SK-N-SH (cell line): ENCODE measurements around the gene TSPAN11. TPM values are rescaled to one million over a fixed set of nuclear protein-coding genes. Genes with fewer than 3 reads are reported as not detected.

Experiments used
- CTCF ChIA-PET: fragments of 300-600, 350-600 bp; formaldehyde crosslinking; extraction: SDS; loops from one replicate; lab custom pipeline; 2021; lab: Yijun Ruan, JAX
- POLR2A ChIA-PET: fragments of 350-600 bp; sonication (Branson Sonifier 250); formaldehyde crosslinking; extraction: SDS; loops from one replicate; lab custom pipeline; 2020; ENCODE audit warnings: antibody characterized with exemption, inconsistent platforms; lab: Yijun Ruan, JAX
- DNase-seq: peaks from one replicate; pipeline ENCODE4 v3.0.0; 2012
- H2AFZ ChIP-seq: fragments of 200-600 bp; sonication (generic); 2 replicates; pipeline ENCODE4 v1.8.1; 2016; ENCODE audit warnings: antibody characterized with exemption, mild to moderate bottlenecking, low read depth
- H3F3A ChIP-seq: fragments of 200-600 bp; sonication (generic); replicated peaks from 2 replicates; pipeline ENCODE3; 2016; ENCODE audit warnings: antibody characterized with exemption, mild to moderate bottlenecking; ENCODE audit not compliant: insufficient read depth
- H3K27ac ChIP-seq, 2 experiments: fragments of 200-500 bp in 1 of 2; fragments of 200-600 bp in 1 of 2; sonication (Bioruptor generic) in 1 of 2; sonication (generic), shearing (Covaris generic) in 1 of 2; 2 replicates each; pipeline versions ENCODE4 v1.5.1 to v1.6.1; 2014 to 2016; ENCODE audit warnings: low read depth in 2 of 2, inconsistent platforms in 1 of 2, low read length in 1 of 2, mild to moderate bottlenecking in 1 of 2, mixed read lengths in 1 of 2
- H3K27me3 ChIP-seq: fragments of 200-600 bp; sonication (generic), shearing (Covaris generic); 2 replicates; pipeline ENCODE4 v1.6.1; 2016; ENCODE audit warnings: mixed run types; ENCODE audit not compliant: insufficient read depth
- H3K36me3 ChIP-seq, 2 experiments: fragments of 200-500 bp in 1 of 2; fragments of 200-600 bp in 1 of 2; sonication (Bioruptor generic) in 1 of 2; sonication (generic) in 1 of 2; replicated peaks in 1 of 2; 2 replicates each; pipeline versions ENCODE3 to v1.5.1; 2014 to 2016; ENCODE audit warnings: low read length in 1 of 2, mild to moderate bottlenecking in 1 of 2; ENCODE audit not compliant: insufficient read depth in 2 of 2, control insufficient read depth in 1 of 2
- H3K4me1 ChIP-seq, 2 experiments: fragments of 200-500 bp in 1 of 2; fragments of 200-600 bp in 1 of 2; sonication (Bioruptor generic) in 1 of 2; sonication (generic), shearing (Covaris generic) in 1 of 2; 2 replicates each; pipeline versions ENCODE4 v1.5.1 to v1.6.1; 2014 to 2016; ENCODE audit warnings: low read depth in 1 of 2, low read length in 1 of 2, mixed run types in 1 of 2; ENCODE audit not compliant: insufficient read depth in 2 of 2, control insufficient read depth in 1 of 2
- H3K4me2 ChIP-seq: fragments of 200-600 bp; sonication (generic), shearing (Covaris generic); 2 replicates; pipeline ENCODE4 v1.6.1; 2017; ENCODE audit warnings: mixed run types
- H3K4me3 ChIP-seq, 2 experiments: fragments of 200-500 bp in 1 of 2; fragments of 200-600 bp in 1 of 2; sonication (Bioruptor generic) in 1 of 2; sonication (generic), shearing (Covaris generic) in 1 of 2; 2 replicates each; pipeline versions ENCODE4 v1.5.1 to v1.8.1; 2014 to 2016; ENCODE audit warnings: low read depth in 2 of 2, inconsistent platforms in 1 of 2, low read length in 1 of 2, mild to moderate bottlenecking in 1 of 2, mixed read lengths in 1 of 2, moderate library complexity in 1 of 2
- H3K79me2 ChIP-seq: fragments of 200-600 bp; sonication (generic); 2 replicates; pipeline ENCODE4 v1.8.1; 2017; ENCODE audit warnings: mild to moderate bottlenecking; ENCODE audit not compliant: insufficient read depth
- H3K9ac ChIP-seq: fragments of 200-600 bp; sonication (generic); 2 replicates; pipeline ENCODE4 v1.6.1; 2017; ENCODE audit warnings: mixed run types
- H3K9me2 ChIP-seq: fragments of 200-600 bp; sonication (generic); 2 replicates; pipeline ENCODE4 v1.6.1; 2017; ENCODE audit warnings: mixed run types
- H3K9me3 ChIP-seq: fragments of 200-600 bp; sonication (generic); 2 replicates; pipeline ENCODE4 v1.6.1; 2017; ENCODE audit warnings: mixed run types, mild to moderate bottlenecking, moderate library complexity
- H4K20me1 ChIP-seq: fragments of 200-600 bp; sonication (generic); 2 replicates; pipeline ENCODE4 v1.6.1; 2017; ENCODE audit warnings: mild to moderate bottlenecking, mixed run types; ENCODE audit not compliant: insufficient read depth
- CHD2 ChIP-seq: fragments of 150-350 bp; IDR thresholded peaks from 2 replicates; pipeline ENCODE4 v1.6.1; 2018; ENCODE audit warnings: low read length; ENCODE audit not compliant: partially characterized antibody
- ELF1 ChIP-seq: IDR thresholded peaks from 2 replicates; pipeline ENCODE4 v1.4.0; 2012
- FOXJ3 ChIP-seq: sonication (generic); formaldehyde crosslinking; IDR thresholded peaks from 2 replicates; pipeline ENCODE4 v1.5.1; 2020; ENCODE audit warnings: mild to moderate bottlenecking, missing genetic modification reagents
- FOXM1 ChIP-seq: IDR thresholded peaks from 2 replicates; pipeline ENCODE4 v1.4.0; 2012; ENCODE audit warnings: low read depth, mild to moderate bottlenecking
- GABPA ChIP-seq: IDR thresholded peaks from 2 replicates; pipeline ENCODE4 v1.4.0; 2012; ENCODE audit warnings: low read depth, mild to moderate bottlenecking
- GATA2 ChIP-seq: sonication (generic); formaldehyde crosslinking; IDR thresholded peaks from 2 replicates; pipeline ENCODE4 v1.5.0; 2020; ENCODE audit warnings: mild to moderate bottlenecking, missing genetic modification reagents
- IRF3 ChIP-seq: fragments of 150-350 bp; IDR thresholded peaks from 2 replicates; pipeline ENCODE4 v1.6.1; 2016; ENCODE audit warnings: mild to moderate bottlenecking, low read depth, low read length
- JUND ChIP-seq: IDR thresholded peaks from 2 replicates; pipeline ENCODE4 v1.4.0; 2012
- NFIC ChIP-seq: IDR thresholded peaks from 2 replicates; pipeline ENCODE4 v1.4.0; 2012; ENCODE audit warnings: borderline replicate concordance
- NRF1 ChIP-seq: IDR thresholded peaks from 2 replicates; pipeline ENCODE4 v1.6.1; 2012; ENCODE audit warnings: low read depth, mild to moderate bottlenecking, low read length
- PBX3 ChIP-seq: IDR thresholded peaks from 2 replicates; pipeline ENCODE4; 2012
- POLR2AphosphoS5 ChIP-seq: IDR thresholded peaks from 2 replicates; pipeline ENCODE4 v1.6.1; 2012; ENCODE audit warnings: low read depth, low read length
- RAD21 ChIP-seq: IDR thresholded peaks from 2 replicates; pipeline ENCODE4 v1.6.1; 2012; ENCODE audit warnings: mild to moderate bottlenecking, low read length
- RCOR1 ChIP-seq: fragments of 150-350 bp; IDR thresholded peaks from 2 replicates; pipeline ENCODE4 v1.6.1; 2017; ENCODE audit warnings: antibody characterized with exemption, low read length
- SIN3A ChIP-seq: IDR thresholded peaks from 2 replicates; pipeline ENCODE4 v1.6.1; 2012; ENCODE audit warnings: low read depth, mild to moderate bottlenecking, low read length, moderate library complexity, borderline replicate concordance
- TAF1 ChIP-seq: IDR thresholded peaks from 2 replicates; pipeline ENCODE4 v1.6.1; 2012; ENCODE audit warnings: low read depth, mild to moderate bottlenecking, low read length, moderate library complexity, borderline replicate concordance
- USF1 ChIP-seq: IDR thresholded peaks from 2 replicates; pipeline ENCODE4 v1.4.0; 2012; ENCODE audit warnings: low read depth, borderline replicate concordance
- YY1 ChIP-seq: IDR thresholded peaks from 2 replicates; pipeline ENCODE4 v1.4.0; 2012; ENCODE audit warnings: low read depth, mild to moderate bottlenecking
- ZBTB33 ChIP-seq: IDR thresholded peaks from 2 replicates; pipeline ENCODE4 v1.4.0; 2012; ENCODE audit warnings: low read depth, borderline replicate concordance
- WGBS: methylation state at CpG from one replicate; pipeline ENCODE4 v1.1.6; 2017; ENCODE audit warnings: low lambda C conversion rate; 5-methylcytosine and 5-hydroxymethylcytosine counted together
- polyA plus RNA-seq, 3 experiments: library from polyadenylated mRNA; depleted of rRNA; stranded (reverse); fragments of >200 nt; gene quantifications; 2 replicates each; pipeline ENCODE4 v1.2.3, GENCODE V29; 2012

TSPAN11 gene
- polyA plus RNA-seq, 1 of the 3 experiments (the other 2 are of a cell fraction): 6.4 TPM

- CTCF ChIA-PET: interaction anchor here (1.1 to 24.1 kb wide), 10 partner anchors 10 to 281 kb away, joined by 3 to 442 read pairs (median 6); no protein-coding TSS in a partner anchor
- no peak for DNase-seq
- H3K4me2 ChIP-seq: no peak overlapping the region
- TF ChIP-seq IRF3: no peak
- TF ChIP-seq FOXJ3 (CRISPR knock-in tag): no peak
- TF ChIP-seq RAD21: no peak
- no peak for TF ChIP-seq NFIC
- no peak for TF ChIP-seq YY1
- no peak for TF ChIP-seq SIN3A
- TF ChIP-seq TAF1: no peak
- no peak for TF ChIP-seq PBX3
- TF ChIP-seq NRF1: no peak
- no peak for TF ChIP-seq GATA2 (CRISPR knock-in tag)
- no peak for TF ChIP-seq ZBTB33
- no peak for TF ChIP-seq USF1
- no peak for TF ChIP-seq ELF1
- no peak for TF ChIP-seq GABPA
- TF ChIP-seq CHD2: no peak
- TF ChIP-seq FOXM1: no peak
- TF ChIP-seq JUND: no peak
- TF ChIP-seq POLR2AphosphoS5: no peak
- no peak for TF ChIP-seq RCOR1
- no peaks in the 10 kb centered on the region for H4K20me1 ChIP-seq
- no peaks in the 10 kb centered on the region for H3K36me3 ChIP-seq
- POLR2A ChIA-PET: interaction anchor here (0.9 kb wide), 1 partner anchor 139 kb away, joined by 4 read pairs; no protein-coding TSS in a partner anchor
- peaks cover 0 to 10% of the 10 kb centered on the region in 2 experiments; a peak in 1 of 4 replicates for H3K4me1 ChIP-seq
- H3K9me2 ChIP-seq: no peaks in the 10 kb centered on the region
- H3K79me2 ChIP-seq: no peaks in the 10 kb centered on the region
- 92% methylated on average over 10 of the region's 10 CpGs for WGBS
- H3K27me3 ChIP-seq: no peaks in the 10 kb centered on the region
- H3F3A ChIP-seq: no peaks in the 10 kb centered on the region
- H2AFZ ChIP-seq: no peak overlapping the region
- H3K9me3 ChIP-seq: no peaks in the 10 kb centered on the region
- no peak overlapping the region for H3K9ac ChIP-seq
- no peak overlapping the region for H3K4me3 ChIP-seq
- H3K27ac ChIP-seq: no peak overlapping the region
These were observed 63.8 kb downstream of the TSPAN11 start for GRCh38 chr12:30990316-30990715.
